ENCODE measurements around the gene MAGI2. TPM values are rescaled to one million over a fixed set of nuclear protein-coding genes. Genes with fewer than 3 reads are reported as not detected.

The MAGI2 gene
- total RNA-seq, 2 experiments from 2014 or later, result 0.03 to 0.17 TPM

DNA sequence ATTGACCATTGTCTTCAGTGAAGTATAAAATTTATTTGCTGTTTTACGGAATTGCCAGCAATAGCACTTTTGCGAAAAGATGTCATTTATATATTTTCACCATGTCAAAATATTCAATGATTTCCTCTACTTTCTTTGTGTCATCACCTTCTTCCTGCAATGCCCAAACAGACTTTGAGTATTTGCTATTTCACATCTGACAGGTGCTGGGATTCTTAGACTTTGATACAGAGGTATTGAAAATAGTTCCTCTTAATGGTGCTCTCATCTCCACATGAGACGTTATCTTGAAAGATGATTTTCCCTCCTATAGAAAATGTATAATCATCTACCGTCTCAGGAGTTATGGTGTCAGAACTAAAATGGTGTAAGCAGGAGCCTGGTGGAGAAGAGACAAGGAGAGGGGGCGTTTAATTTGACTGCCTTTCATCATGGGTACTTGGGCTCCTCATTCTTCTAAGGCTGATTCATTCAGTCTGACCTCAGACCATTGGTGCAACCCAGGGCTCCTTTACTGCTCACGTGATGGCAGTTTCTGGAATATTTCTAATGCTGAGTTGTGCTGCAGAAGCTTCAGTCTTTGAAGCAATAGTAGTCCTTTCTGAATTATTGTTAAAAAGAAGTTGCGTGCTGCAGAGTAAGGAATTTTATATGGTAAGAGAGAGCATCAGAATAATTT lies 1250.3 kb downstream of the MAGI2 start:
- Histone ChIP-seq H3K9me2 (ENCODE audit: insufficient read depth, low read length) (no peaks in the 10 kb centered on the region), H3K27ac (ENCODE audit: low read depth, low read length, poor library complexity, severe bottlenecking) (no peak overlapping the region), H3K9me3 (ENCODE audit: low read length) (no peaks in the 10 kb centered on the region), H3K36me3 (ENCODE audit: insufficient read depth, low read length) (no peaks in the 10 kb centered on the region), H2AFZ (ENCODE audit: low read length) (no peak overlapping the region), H3K4me1 (ENCODE audit: insufficient read depth, low read length, poor library complexity, severe bottlenecking) (no peaks in the 10 kb centered on the region), H3K4me2 (ENCODE audit: low read length) (no peak overlapping the region), H4K20me1 (ENCODE audit: insufficient read depth, low read length) (no peaks in the 10 kb centered on the region), H3K79me2 (ENCODE audit: insufficient read depth, low read depth, low read length) (no peaks in the 10 kb centered on the region), H3K4me3 (ENCODE audit: low read depth, low read length, poor library complexity, severe bottlenecking) (no peak overlapping the region)
- no peak for DNase-seq (ENCODE audit: low spot score)
- no TSS peak for BruUV-seq (replicated peaks)
- intact Hi-C loops (cut with micrococcal nuclease; ENCODE audit: unreplicated experiment), result no loop called here
- POLR2A ChIA-PET, result interaction anchor here (0.6 kb wide), 2 partner anchors 94 to 148 kb away, joined by 3 read pairs; no protein-coding TSS in a partner anchor
- CTCF ChIA-PET (ENCODE audit: unreplicated experiment), result no interaction called here
- TF ChIP-seq EZH2phosphoT487 (IDR thresholded peaks at IDR 0.05; ENCODE audit: borderline replicate concordance, low read depth, low read length), result no peak
- TF ChIP-seq, protein P1, sequence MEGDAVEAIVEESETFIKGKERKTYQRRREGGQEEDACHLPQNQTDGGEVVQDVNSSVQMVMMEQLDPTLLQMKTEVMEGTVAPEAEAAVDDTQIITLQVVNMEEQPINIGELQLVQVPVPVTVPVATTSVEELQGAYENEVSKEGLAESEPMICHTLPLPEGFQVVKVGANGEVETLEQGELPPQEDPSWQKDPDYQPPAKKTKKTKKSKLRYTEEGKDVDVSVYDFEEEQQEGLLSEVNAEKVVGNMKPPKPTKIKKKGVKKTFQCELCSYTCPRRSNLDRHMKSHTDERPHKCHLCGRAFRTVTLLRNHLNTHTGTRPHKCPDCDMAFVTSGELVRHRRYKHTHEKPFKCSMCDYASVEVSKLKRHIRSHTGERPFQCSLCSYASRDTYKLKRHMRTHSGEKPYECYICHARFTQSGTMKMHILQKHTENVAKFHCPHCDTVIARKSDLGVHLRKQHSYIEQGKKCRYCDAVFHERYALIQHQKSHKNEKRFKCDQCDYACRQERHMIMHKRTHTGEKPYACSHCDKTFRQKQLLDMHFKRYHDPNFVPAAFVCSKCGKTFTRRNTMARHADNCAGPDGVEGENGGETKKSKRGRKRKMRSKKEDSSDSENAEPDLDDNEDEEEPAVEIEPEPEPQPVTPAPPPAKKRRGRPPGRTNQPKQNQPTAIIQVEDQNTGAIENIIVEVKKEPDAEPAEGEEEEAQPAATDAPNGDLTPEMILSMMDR (conservative IDR thresholded peaks at IDR 0.05; ENCODE audit: low read length), result no peak

DNA sequence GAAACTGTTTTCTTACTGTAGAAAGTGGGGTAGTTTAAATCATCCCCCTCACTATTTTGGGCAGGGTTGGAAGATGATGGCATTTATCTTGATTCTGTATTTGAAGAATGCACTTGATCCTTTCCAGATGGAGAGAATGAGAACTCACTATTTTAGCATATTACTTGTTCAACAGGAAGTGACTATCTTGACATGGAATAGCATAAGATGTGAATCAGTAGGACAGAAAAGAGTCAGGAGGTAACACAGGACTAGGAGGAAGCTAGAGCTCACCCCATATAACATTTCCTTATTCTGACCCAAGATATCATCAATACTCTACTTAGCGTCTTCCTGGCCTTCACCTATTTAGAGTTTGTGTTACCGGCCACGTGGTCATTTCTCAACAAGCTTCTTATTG lies 1254.7 kb downstream of the MAGI2 start:
- H3K4me2 ChIP-seq (ENCODE audit: low read length), result no peak overlapping the region
- CTCF ChIA-PET (ENCODE audit: unreplicated experiment), result no interaction called here
- no peaks in the 10 kb centered on the region for H3K9me2 ChIP-seq (ENCODE audit: insufficient read depth, low read length)
- no peak overlapping the region for H3K27ac ChIP-seq (ENCODE audit: low read depth, low read length, poor library complexity, severe bottlenecking)
- POLR2A ChIA-PET, result no interaction called here
- no peaks in the 10 kb centered on the region for H3K9me3 ChIP-seq (ENCODE audit: low read length)
- BruUV-seq (replicated peaks), result no TSS peak
- TF ChIP-seq EZH2phosphoT487 (IDR thresholded peaks at IDR 0.05; ENCODE audit: borderline replicate concordance, low read depth, low read length), result no peak
- TF ChIP-seq, protein P1 (conservative IDR thresholded peaks at IDR 0.05; ENCODE audit: low read length), result no peak
- H4K20me1 ChIP-seq (ENCODE audit: insufficient read depth, low read length), result no peaks in the 10 kb centered on the region
- no peaks in the 10 kb centered on the region for H3K4me1 ChIP-seq (ENCODE audit: insufficient read depth, low read length, poor library complexity, severe bottlenecking)
- no peak overlapping the region for H2AFZ ChIP-seq (ENCODE audit: low read length)
- H3K36me3 ChIP-seq (ENCODE audit: insufficient read depth, low read length), result no peaks in the 10 kb centered on the region
- no peak for DNase-seq (ENCODE audit: low spot score)
- intact Hi-C loops (cut with micrococcal nuclease; ENCODE audit: unreplicated experiment), result no loop called here
- H3K79me2 ChIP-seq (ENCODE audit: insufficient read depth, low read depth, low read length), result no peaks in the 10 kb centered on the region
- H3K4me3 ChIP-seq (ENCODE audit: low read depth, low read length, poor library complexity, severe bottlenecking), result no peak overlapping the region

DNA sequence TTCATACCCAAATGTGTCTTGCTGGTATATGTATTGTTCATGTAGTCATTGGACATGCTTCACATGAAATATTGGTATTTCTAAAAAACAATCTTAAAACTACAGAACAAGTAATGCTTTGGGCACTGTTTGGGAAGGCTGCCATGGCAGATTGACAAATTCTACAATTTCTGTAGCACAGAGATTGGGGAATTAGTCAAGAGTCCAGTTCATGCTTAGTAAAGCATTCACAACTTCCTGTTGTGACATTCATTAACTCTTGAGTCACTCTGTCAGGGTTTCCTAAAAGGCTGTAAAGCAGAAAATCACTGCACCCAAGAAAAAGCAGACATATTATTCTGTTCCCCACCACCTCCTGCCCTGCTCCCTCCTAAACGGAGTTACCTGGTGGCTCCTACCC lies 1256.0 kb downstream of the MAGI2 start:
- TF ChIP-seq EZH2phosphoT487 (IDR thresholded peaks at IDR 0.05; ENCODE audit: borderline replicate concordance, low read depth, low read length), result no peak
- TF ChIP-seq, protein P1 (conservative IDR thresholded peaks at IDR 0.05; ENCODE audit: low read length), result no peak
- no peaks in the 10 kb centered on the region for H3K9me2 ChIP-seq (ENCODE audit: insufficient read depth, low read length)
- POLR2A ChIA-PET, result no interaction called here
- H3K4me3 ChIP-seq (ENCODE audit: low read depth, low read length, poor library complexity, severe bottlenecking), result no peak overlapping the region
- H3K9me3 ChIP-seq (ENCODE audit: low read length), result no peaks in the 10 kb centered on the region
- H2AFZ ChIP-seq (ENCODE audit: low read length), result no peak overlapping the region
- H3K36me3 ChIP-seq (ENCODE audit: insufficient read depth, low read length), result no peaks in the 10 kb centered on the region
- no peaks in the 10 kb centered on the region for H3K79me2 ChIP-seq (ENCODE audit: insufficient read depth, low read depth, low read length)
- intact Hi-C loops (cut with micrococcal nuclease; ENCODE audit: unreplicated experiment), result no loop called here
- DNase-seq (ENCODE audit: low spot score), result no peak
- H3K4me1 ChIP-seq (ENCODE audit: insufficient read depth, low read length, poor library complexity, severe bottlenecking), result no peaks in the 10 kb centered on the region
- H4K20me1 ChIP-seq (ENCODE audit: insufficient read depth, low read length), result no peaks in the 10 kb centered on the region
- H3K27ac ChIP-seq (ENCODE audit: low read depth, low read length, poor library complexity, severe bottlenecking), result no peak overlapping the region
- H3K4me2 ChIP-seq (ENCODE audit: low read length), result no peak overlapping the region
- no TSS peak for BruUV-seq (replicated peaks)
- CTCF ChIA-PET (ENCODE audit: unreplicated experiment), result no interaction called here
